GM12892 (cell line): ENCODE results near the gene SH3D19.

ENCODE experiments used
- POLR2A ChIP-seq: IDR thresholded peaks from 2 replicates; pipeline ENCODE4 v1.6.1; 2011; ENCODE audit warnings: low read depth, low read length, control low read depth
- POLR2AphosphoS5 ChIP-seq: IDR thresholded peaks from 2 replicates; pipeline ENCODE4 v1.6.1; 2011; ENCODE audit warnings: low read depth, low read length, control low read depth
- TAF1 ChIP-seq: IDR thresholded peaks from 2 replicates; pipeline ENCODE4 v1.6.1; 2011; ENCODE audit warnings: low read depth, mild to moderate bottlenecking, control low read depth, low read length, borderline replicate concordance

GRCh38 chr4:151238477-151238876 is 86.9 kb downstream of the SH3D19 start:
- no peak for TF ChIP-seq TAF1
- no peak for TF ChIP-seq POLR2A
- no peak for TF ChIP-seq POLR2AphosphoS5
